ENCODE results near the gene ZNF670. TPM values are rescaled to one million over a fixed set of nuclear protein-coding genes. Genes with fewer than 3 reads are reported as not detected.

Gene ZNF670
- total RNA-seq, 1 donor from 2014 or later: 3.7 TPM

GRCh38 chr1:247100676-247101279 is 22.2 kb upstream of the ZNF670 start:
- peaks cover 10% of the 10 kb centered on the region for H3K36me3 ChIP-seq (ENCODE audit: control insufficient read depth, insufficient read depth, low read length)
- no peak overlapping the region for H3K4me3 ChIP-seq (ENCODE audit: low read depth, low read length)
- H3K27me3 ChIP-seq (ENCODE audit: control insufficient read depth, insufficient read depth, low read length): no peaks in the 10 kb centered on the region
- no peak for TF ChIP-seq CTCF (IDR thresholded peaks at IDR 0.05; ENCODE audit: insufficient read depth, low read length, severe bottlenecking)
- FAIRE-seq: no peak
- DNase-seq (ENCODE audit: low read depth): no peak

GRCh38 chr1:247096958-247097357 is 18.3 kb upstream of the ZNF670 start:
- FAIRE-seq: no peak
- TF ChIP-seq CTCF (IDR thresholded peaks at IDR 0.05; ENCODE audit: insufficient read depth, low read length, severe bottlenecking): no peak
- Histone ChIP-seq H3K4me3 (ENCODE audit: low read depth, low read length) (no peak overlapping the region), H3K27me3 (ENCODE audit: control insufficient read depth, insufficient read depth, low read length) (no peaks in the 10 kb centered on the region), H3K36me3 (ENCODE audit: control insufficient read depth, insufficient read depth, low read length) (peaks cover 10% of the 10 kb centered on the region)
- DNase-seq (ENCODE audit: low read depth): no peak

DNA sequence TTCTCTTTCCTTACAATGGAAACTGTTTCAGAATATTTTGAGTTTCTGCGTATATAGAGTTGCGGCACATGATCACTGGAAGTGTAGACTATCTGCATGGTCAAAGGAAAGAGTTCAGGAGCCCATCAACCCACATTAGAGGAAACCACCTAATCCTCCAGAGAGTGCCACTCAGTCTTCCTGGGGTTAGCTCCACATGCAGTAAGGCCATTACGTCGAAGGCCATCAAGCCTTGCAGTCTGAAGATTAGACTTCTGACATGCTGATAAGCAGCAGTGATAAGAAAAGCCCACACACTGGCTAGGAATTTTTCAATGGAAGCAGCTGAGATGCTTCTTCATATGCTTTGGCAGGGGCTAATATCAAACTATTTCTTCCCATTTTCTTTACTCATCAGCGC is 17.9 kb upstream of the ZNF670 start:
- Histone ChIP-seq H3K27me3 (ENCODE audit: control insufficient read depth, insufficient read depth, low read length) (no peaks in the 10 kb centered on the region), H3K36me3 (ENCODE audit: control insufficient read depth, insufficient read depth, low read length) (peaks cover 9% of the 10 kb centered on the region), H3K4me3 (ENCODE audit: low read depth, low read length) (no peak overlapping the region)
- no peak for DNase-seq (ENCODE audit: low read depth)
- no peak for FAIRE-seq
- TF ChIP-seq CTCF (IDR thresholded peaks at IDR 0.05; ENCODE audit: insufficient read depth, low read length, severe bottlenecking): no peak

- DNase-seq (ENCODE audit: low read depth): no peak
- FAIRE-seq: no peak
- TF ChIP-seq CTCF (IDR thresholded peaks at IDR 0.05; ENCODE audit: insufficient read depth, low read length, severe bottlenecking): no peak
- no peak overlapping the region for H3K4me3 ChIP-seq (ENCODE audit: low read depth, low read length)
- H3K36me3 ChIP-seq (ENCODE audit: control insufficient read depth, insufficient read depth, low read length): peaks cover 7% of the 10 kb centered on the region
- H3K27me3 ChIP-seq (ENCODE audit: control insufficient read depth, insufficient read depth, low read length): no peaks in the 10 kb centered on the region
Observed at GRCh38 chr1:247096112-247096511, 17.5 kb upstream of the ZNF670 start.

DNA sequence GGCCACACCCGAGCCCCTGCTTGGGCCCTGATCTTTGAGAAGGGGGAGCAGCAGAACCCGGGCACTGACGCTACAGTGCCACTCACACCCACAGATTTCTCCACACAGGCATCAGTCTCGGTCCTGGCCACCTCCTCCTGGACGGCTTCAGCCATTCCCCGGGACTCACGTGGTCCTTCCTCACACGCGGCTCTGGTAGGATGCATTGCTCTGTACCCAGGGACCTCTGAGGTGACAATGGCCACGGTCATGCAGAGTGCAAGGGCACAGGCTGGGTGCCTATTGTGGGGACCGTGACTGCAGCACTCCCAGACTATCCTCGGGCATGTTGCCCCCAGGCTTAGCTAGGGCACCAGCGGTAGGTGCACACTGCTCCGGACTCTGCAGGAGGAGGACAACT is 11.8 kb upstream of the ZNF670 start:
- FAIRE-seq: no peak

More for the DNA sequence above, 11.8 kb upstream of the ZNF670 start:
- Histone ChIP-seq H3K4me3 (ENCODE audit: low read depth, low read length) (no peak overlapping the region), H3K27me3 (ENCODE audit: control insufficient read depth, insufficient read depth, low read length) (no peaks in the 10 kb centered on the region), H3K36me3 (ENCODE audit: control insufficient read depth, insufficient read depth, low read length) (no peaks in the 10 kb centered on the region)
- TF ChIP-seq CTCF (IDR thresholded peaks at IDR 0.05; ENCODE audit: insufficient read depth, low read length, severe bottlenecking): no peak
- no peak for DNase-seq (ENCODE audit: low read depth)

Measured in bronchial epithelial cell (primary cell).